H9 (cell line): ENCODE measurements around the gene HTRA3. TPM values are rescaled to one million over a fixed set of nuclear protein-coding genes. Genes with fewer than 3 reads are reported as not detected.

ENCODE experiments used
- DNase-seq: peaks from one replicate; pipeline ENCODE4 v3.0.0-alpha.2; 2017
- H2AFZ ChIP-seq: one replicate; pipeline ENCODE4 v1.6.1; 2013; ENCODE audit warnings: mild to moderate bottlenecking, low read length, control low read depth, moderate library complexity
- H2AK5ac ChIP-seq: 2 replicates; pipeline ENCODE4 v1.6.1; 2013; ENCODE audit warnings: low read length, control low read depth, mixed read lengths; ENCODE audit not compliant: insufficient read length
- H2BK120ac ChIP-seq: one replicate; pipeline ENCODE4 v1.6.1; 2013; ENCODE audit warnings: low read depth, mild to moderate bottlenecking, low read length, control low read depth, inconsistent platforms; ENCODE audit not compliant: poor library complexity, severe bottlenecking
- H2BK12ac ChIP-seq: 2 replicates; pipeline ENCODE4 v1.6.1; 2013; ENCODE audit warnings: low read length, control low read depth, mixed read lengths, low read depth; ENCODE audit not compliant: insufficient read length
- H2BK15ac ChIP-seq: 2 replicates; pipeline ENCODE4 v1.6.1; 2013; ENCODE audit warnings: low read depth, low read length, control low read depth
- H2BK20ac ChIP-seq: one replicate; pipeline ENCODE4 v1.6.1; 2013; ENCODE audit warnings: low read depth, mild to moderate bottlenecking, low read length, control low read depth, inconsistent platforms; ENCODE audit not compliant: poor library complexity, severe bottlenecking
- H2BK5ac ChIP-seq: 2 replicates; pipeline ENCODE4 v1.6.1; 2013; ENCODE audit warnings: low read length, control low read depth, mixed read lengths; ENCODE audit not compliant: insufficient read length
- H3K14ac ChIP-seq: 2 replicates; pipeline ENCODE4 v1.6.1; 2013; ENCODE audit warnings: low read length, control low read depth; ENCODE audit not compliant: insufficient read depth
- H3K18ac ChIP-seq: 2 replicates; pipeline ENCODE4 v1.6.1; 2013; ENCODE audit warnings: low read depth, mild to moderate bottlenecking, mixed read lengths, low read length, control low read depth; ENCODE audit not compliant: insufficient read length
- H3K23ac ChIP-seq: 2 replicates; pipeline ENCODE4 v1.6.1; 2013; ENCODE audit warnings: low read length, control low read depth, mixed read lengths, low read depth; ENCODE audit not compliant: insufficient read length
- H3K23me2 ChIP-seq: 2 replicates; pipeline ENCODE4 v1.6.1; 2013; ENCODE audit warnings: low read depth, mild to moderate bottlenecking, mixed read lengths, low read length, control low read depth; ENCODE audit not compliant: insufficient read length, poor library complexity, severe bottlenecking
- H3K27ac ChIP-seq: 2 replicates; pipeline ENCODE4 v1.5.1; 2013; ENCODE audit warnings: low read length, control low read depth, mixed read lengths, low read depth; ENCODE audit not compliant: insufficient read length
- H3K27me3 ChIP-seq: 2 replicates; pipeline ENCODE4 v1.6.1; 2013; ENCODE audit warnings: low read length, control low read depth, inconsistent platforms; ENCODE audit not compliant: insufficient read depth
- H3K4ac ChIP-seq: 2 replicates; pipeline ENCODE4 v1.6.1; 2013; ENCODE audit warnings: low read depth, mild to moderate bottlenecking, control low read depth, inconsistent platforms, low read length, moderate library complexity
- H3K4me1 ChIP-seq: 2 replicates; pipeline ENCODE4 v1.6.1; 2013; ENCODE audit warnings: low read length, control low read depth, inconsistent platforms; ENCODE audit not compliant: insufficient read depth
- H3K4me2 ChIP-seq: 2 replicates; pipeline ENCODE4 v1.6.1; 2013; ENCODE audit warnings: low read length, control low read depth, mixed read lengths; ENCODE audit not compliant: insufficient read length, insufficient read depth
- H3K56ac ChIP-seq: 2 replicates; pipeline ENCODE4 v1.6.1; 2013; ENCODE audit warnings: low read depth, mild to moderate bottlenecking, mixed read lengths, low read length, control low read depth; ENCODE audit not compliant: insufficient read length
- H3K79me1 ChIP-seq: 2 replicates; pipeline ENCODE4 v1.6.1; 2013; ENCODE audit warnings: low read depth, mild to moderate bottlenecking, moderate library complexity, low read length, control low read depth, inconsistent platforms; ENCODE audit not compliant: insufficient read depth, poor library complexity, severe bottlenecking
- H3K79me2 ChIP-seq: 2 replicates; pipeline ENCODE4 v1.6.1; 2013; ENCODE audit warnings: low read length, control low read depth, inconsistent platforms; ENCODE audit not compliant: insufficient read depth
- H3K9ac ChIP-seq: 2 replicates; pipeline ENCODE4 v1.6.1; 2013; ENCODE audit warnings: low read length, control low read depth, mixed read lengths; ENCODE audit not compliant: insufficient read length; ENCODE audit errors: extremely low read depth
- H3K9me3 ChIP-seq: one replicate; pipeline ENCODE4 v1.6.1; 2013; ENCODE audit warnings: low read depth, low read length, inconsistent platforms; ENCODE audit not compliant: control insufficient read depth
- H3T11ph ChIP-seq: one replicate; pipeline ENCODE4 v1.6.1; 2013; ENCODE audit warnings: mild to moderate bottlenecking, low read length, control low read depth, inconsistent platforms
- H4K20me1 ChIP-seq: one replicate; pipeline ENCODE4 v1.6.1; 2013; ENCODE audit not compliant: control insufficient read depth, insufficient read length, insufficient read depth
- H4K5ac ChIP-seq: 2 replicates; pipeline ENCODE4 v1.6.1; 2013; ENCODE audit warnings: low read depth, mild to moderate bottlenecking, mixed read lengths, low read length, control low read depth; ENCODE audit not compliant: insufficient read length
- H4K8ac ChIP-seq: replicated peaks from 2 replicates; pipeline ENCODE4 v1.6.1; 2013; ENCODE audit warnings: low read length, control low read depth, mixed read lengths, low read depth; ENCODE audit not compliant: insufficient read length
- H4K91ac ChIP-seq: 2 replicates; pipeline ENCODE4 v1.6.1; 2013; ENCODE audit warnings: low read depth, mild to moderate bottlenecking, moderate library complexity, mixed read lengths, low read length, control low read depth; ENCODE audit not compliant: insufficient read length
- H3K27ac Mint-ChIP-seq, 3 experiments: 2 replicates in 2 of 3; 3 replicates in 1 of 3; pipeline ENCODE4 v1.8.0; 2020 to 2021; ENCODE audit warnings: mixed read lengths in 3 of 3, mild to moderate bottlenecking in 1 of 3, moderate library complexity in 1 of 3
- H3K27me3 Mint-ChIP-seq: 2 replicates; pipeline ENCODE4 v1.8.0; 2021; ENCODE audit warnings: low read depth, mild to moderate bottlenecking, moderate library complexity, mixed read lengths
- H3K36me3 Mint-ChIP-seq, 3 experiments: 2 replicates in 2 of 3; 3 replicates in 1 of 3; pipeline ENCODE4 v1.8.0; 2020 to 2021; ENCODE audit warnings: low read depth in 3 of 3, mixed read lengths in 3 of 3; ENCODE audit not compliant: insufficient read depth in 1 of 3
- H3K4me1 Mint-ChIP-seq, 2 experiments: 2 replicates each; pipeline ENCODE4 v1.8.0; 2020; ENCODE audit warnings: mixed read lengths in 2 of 2
- H3K4me3 Mint-ChIP-seq, 2 experiments: 2 replicates in 1 of 2; 3 replicates in 1 of 2; pipeline ENCODE4 v1.8.0; 2020 to 2021; ENCODE audit warnings: mild to moderate bottlenecking in 2 of 2, mixed read lengths in 2 of 2, moderate library complexity in 1 of 2
- H3K9me3 Mint-ChIP-seq, 2 experiments: 2 replicates in 1 of 2; 3 replicates in 1 of 2; pipeline ENCODE4 v1.8.0; 2020; ENCODE audit warnings: mild to moderate bottlenecking in 2 of 2, mixed read lengths in 2 of 2, moderate library complexity in 1 of 2
- WGBS: extraction: QIAGEN DNeasy Blood & Tissue Kit; methylation state at CpG from one replicate; pipeline ENCODE4 v1.1.7; 2013; ENCODE audit warnings: missing lambda C conversion rate, low lambda C conversion rate, mixed read lengths; ENCODE audit not compliant: insufficient read length; ENCODE audit errors: extremely low coverage; 5-methylcytosine and 5-hydroxymethylcytosine counted together
- total RNA-seq: library from RNA; stranded (reverse); gene quantifications from 2 replicates; pipeline ENCODE4 v1.2.1, GENCODE V29; 2021
- TF ChIP-seq, protein P1 (sequence below): fragments of 200-600 bp; sonication (generic); conservative IDR thresholded peaks from 3 replicates; pipeline ENCODE4 v1.8.0; 2021; ENCODE audit warnings: antibody characterized with exemption, mild to moderate bottlenecking

HTRA3 gene
- total RNA-seq, 1 experiment from 2014 or later: 3.0 TPM

DNA sequence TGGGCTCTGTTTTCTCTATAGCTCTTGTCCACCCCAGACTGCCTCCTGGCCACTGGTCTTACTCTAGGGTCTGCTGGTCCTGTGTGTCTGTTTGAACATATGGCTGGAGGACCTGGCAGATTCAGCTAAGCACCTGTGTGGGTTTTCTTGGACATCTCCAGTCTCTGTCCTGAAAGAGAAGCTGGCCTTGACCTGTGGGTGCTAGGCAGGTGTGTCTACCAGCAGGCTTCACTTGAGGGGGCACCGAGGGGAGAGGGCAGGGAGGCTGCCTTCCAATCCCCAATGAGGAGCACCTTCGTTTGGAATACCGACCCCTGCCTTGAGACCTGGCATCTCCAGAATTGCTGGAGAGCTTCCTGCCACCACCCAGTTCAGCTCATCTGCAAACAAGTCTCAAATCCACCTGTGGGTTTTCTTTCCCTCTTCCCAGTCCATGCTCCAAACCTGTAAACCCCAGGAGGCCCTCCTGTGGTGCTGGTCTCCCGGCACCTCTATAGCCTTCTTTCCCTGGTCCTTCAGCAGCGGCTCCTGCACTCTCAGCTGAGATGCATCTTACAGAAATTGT, 45.2 kb downstream of the HTRA3 start:
- Histone ChIP-seq H3K56ac (no peak overlapping the region), H2AFZ (no peak overlapping the region), H3K23me2 (no peaks in the 10 kb centered on the region), H2BK5ac (no peak overlapping the region), H2BK12ac (no peak overlapping the region), H3T11ph (no peak overlapping the region), H3K4me1 (no peaks in the 10 kb centered on the region; the same call in 1 of the 2 replicates), H3K14ac (no peak overlapping the region), H3K4me2 (no peak overlapping the region), H4K91ac (no peak overlapping the region), H2BK20ac (no peak overlapping the region), H2BK15ac (no peak overlapping the region), H3K4ac (no peak overlapping the region), H3K23ac (no peak overlapping the region), H4K20me1 (no peaks in the 10 kb centered on the region), H3K9me3 (no peaks in the 10 kb centered on the region), H3K9ac (no peak overlapping the region), H3K27ac (no peak overlapping the region), H3K27me3 (no peaks in the 10 kb centered on the region), H3K18ac (no peak overlapping the region), H2BK120ac (no peak overlapping the region), H3K79me1 (no peaks in the 10 kb centered on the region), H3K79me2 (no peaks in the 10 kb centered on the region), H2AK5ac (no peak overlapping the region), H4K8ac (no peak overlapping the region), H4K5ac (no peak overlapping the region)
- no CpG with 5 or more reads among the region's 5 CpGs for WGBS
- H3K4me3 Mint-ChIP-seq: no peak overlapping the region
- TF ChIP-seq, protein P1, sequence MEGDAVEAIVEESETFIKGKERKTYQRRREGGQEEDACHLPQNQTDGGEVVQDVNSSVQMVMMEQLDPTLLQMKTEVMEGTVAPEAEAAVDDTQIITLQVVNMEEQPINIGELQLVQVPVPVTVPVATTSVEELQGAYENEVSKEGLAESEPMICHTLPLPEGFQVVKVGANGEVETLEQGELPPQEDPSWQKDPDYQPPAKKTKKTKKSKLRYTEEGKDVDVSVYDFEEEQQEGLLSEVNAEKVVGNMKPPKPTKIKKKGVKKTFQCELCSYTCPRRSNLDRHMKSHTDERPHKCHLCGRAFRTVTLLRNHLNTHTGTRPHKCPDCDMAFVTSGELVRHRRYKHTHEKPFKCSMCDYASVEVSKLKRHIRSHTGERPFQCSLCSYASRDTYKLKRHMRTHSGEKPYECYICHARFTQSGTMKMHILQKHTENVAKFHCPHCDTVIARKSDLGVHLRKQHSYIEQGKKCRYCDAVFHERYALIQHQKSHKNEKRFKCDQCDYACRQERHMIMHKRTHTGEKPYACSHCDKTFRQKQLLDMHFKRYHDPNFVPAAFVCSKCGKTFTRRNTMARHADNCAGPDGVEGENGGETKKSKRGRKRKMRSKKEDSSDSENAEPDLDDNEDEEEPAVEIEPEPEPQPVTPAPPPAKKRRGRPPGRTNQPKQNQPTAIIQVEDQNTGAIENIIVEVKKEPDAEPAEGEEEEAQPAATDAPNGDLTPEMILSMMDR: no peak
- peaks cover 24% of the 10 kb centered on the region for H3K27me3 Mint-ChIP-seq
- H3K36me3 Mint-ChIP-seq: no peaks in the 10 kb centered on the region
- H3K27ac Mint-ChIP-seq: no peak overlapping the region
- DNase-seq: peak; percentile 15
- peaks cover 3 to 7% of the 10 kb centered on the region in 2 experiments; a peak in 3 of 5 replicates for H3K9me3 Mint-ChIP-seq
- peaks cover 18 to 19% of the 10 kb centered on the region in 2 experiments for H3K4me1 Mint-ChIP-seq
